GM04503 (cell line): ENCODE measurements around the gene OR4K15.
"Not testable (repeated sequence)": the region's sequence is repeated elsewhere in the genome, so short reads cannot be mapped to it uniquely, and the experiment has no call there.

ENCODE experiments used
- DNase-seq: peaks from one replicate; pipeline ENCODE4 v3.0.0-alpha.2; 2012; ENCODE audit warnings: low read depth

OR4K15 gene, protein sequence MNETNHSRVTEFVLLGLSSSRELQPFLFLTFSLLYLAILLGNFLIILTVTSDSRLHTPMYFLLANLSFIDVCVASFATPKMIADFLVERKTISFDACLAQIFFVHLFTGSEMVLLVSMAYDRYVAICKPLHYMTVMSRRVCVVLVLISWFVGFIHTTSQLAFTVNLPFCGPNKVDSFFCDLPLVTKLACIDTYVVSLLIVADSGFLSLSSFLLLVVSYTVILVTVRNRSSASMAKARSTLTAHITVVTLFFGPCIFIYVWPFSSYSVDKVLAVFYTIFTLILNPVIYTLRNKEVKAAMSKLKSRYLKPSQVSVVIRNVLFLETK

GRCh38 chr14:19975291-19975690 lies at the start of gene OR4K15:
TSS of gene OR4K15 (plus strand) at chr14:19975591. CDS start at chr14:19975591, 0 bp downstream.
- DNase-seq = no peak

- DNase-seq = no peak
These were observed 44.8 kb upstream of the OR4K15 start, which contains the start of gene OR4K1 for GRCh38 chr14:19930617-19931016. TSS of gene OR4K1 (plus strand) at chr14:19930917. CDS start at chr14:19935667, 4,750 bp downstream.

DNA sequence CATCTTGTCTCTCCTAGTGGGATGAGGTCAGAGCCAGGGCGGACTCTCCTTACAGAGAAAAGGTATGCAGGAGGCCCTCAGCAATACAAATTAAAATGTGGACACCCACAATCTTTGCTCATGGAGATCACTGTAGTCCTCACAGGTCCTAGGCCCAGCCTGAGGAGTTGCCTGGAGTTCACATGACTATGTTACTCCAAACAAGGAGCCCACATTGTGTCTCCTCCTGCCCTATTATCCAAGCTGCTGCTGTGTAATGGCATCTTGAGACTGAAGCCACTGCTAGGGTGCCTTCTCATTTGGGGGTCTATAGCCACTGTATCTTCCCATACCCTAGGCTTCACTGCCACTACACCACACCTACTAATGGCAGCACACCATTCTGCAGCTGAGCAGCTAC lies 33.7 kb upstream of the OR4K15 start:
- DNase-seq = no peak

GRCh38 chr14:19947413-19948090 lies 27.8 kb upstream of the OR4K15 start:
- DNase-seq = no peak

- no peak for DNase-seq
These were observed 26.2 kb upstream of the OR4K15 start for GRCh38 chr14:19949218-19949617.

- DNase-seq = not testable (repeated sequence)
These were observed 5.7 kb upstream of the OR4K15 start for GRCh38 chr14:19969735-19970134.

- DNase-seq = no peak
These were observed 547 bp upstream of the OR4K15 start for GRCh38 chr14:19974844-19975243.

DNA sequence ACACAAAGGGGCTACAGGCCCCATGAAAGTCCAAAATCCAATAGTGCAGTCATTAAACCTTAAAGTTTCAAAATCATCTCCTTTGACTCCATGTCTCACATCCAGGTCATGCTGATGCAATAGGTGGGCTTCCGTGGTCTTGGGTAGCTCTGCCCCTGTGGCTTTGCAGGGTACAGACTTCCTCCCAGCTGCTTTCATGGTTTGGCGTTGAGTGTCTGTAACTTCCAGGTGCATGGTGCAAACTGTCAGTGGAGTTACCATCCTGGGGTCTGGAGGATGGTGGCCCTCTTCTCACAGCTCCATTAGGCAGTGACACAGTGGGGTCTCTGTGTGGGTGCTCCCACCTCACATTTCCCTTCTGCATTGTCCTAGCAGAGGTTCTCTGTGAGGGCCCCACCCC lies 18.0 kb downstream of the OR4K15 start:
- DNase-seq = no peak

DNA sequence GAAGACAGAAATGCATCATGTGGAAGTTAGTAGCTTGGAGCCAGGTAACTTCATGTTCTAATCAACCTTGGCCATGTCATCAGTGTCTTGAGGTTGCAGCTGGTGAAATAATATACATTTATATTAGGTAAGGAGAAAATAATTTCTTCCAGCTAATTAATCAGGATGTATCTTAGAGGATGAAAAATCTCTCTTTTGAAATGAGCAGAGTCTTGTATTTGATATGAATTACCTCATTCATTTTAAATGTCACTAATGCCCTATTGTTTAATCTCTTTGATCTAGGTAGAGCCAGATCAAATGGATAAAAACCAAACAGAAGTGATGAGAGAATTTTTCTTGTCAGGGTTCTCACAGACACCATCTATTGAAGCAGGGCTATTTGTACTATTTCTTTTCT lies 26.5 kb downstream of the OR4K15 start, which contains the start of gene OR4Q2:
Gene OR4Q2 (plus strand): TSS at position 301 of the 400 bp plus-strand sequence.
- DNase-seq = no peak

DNA sequence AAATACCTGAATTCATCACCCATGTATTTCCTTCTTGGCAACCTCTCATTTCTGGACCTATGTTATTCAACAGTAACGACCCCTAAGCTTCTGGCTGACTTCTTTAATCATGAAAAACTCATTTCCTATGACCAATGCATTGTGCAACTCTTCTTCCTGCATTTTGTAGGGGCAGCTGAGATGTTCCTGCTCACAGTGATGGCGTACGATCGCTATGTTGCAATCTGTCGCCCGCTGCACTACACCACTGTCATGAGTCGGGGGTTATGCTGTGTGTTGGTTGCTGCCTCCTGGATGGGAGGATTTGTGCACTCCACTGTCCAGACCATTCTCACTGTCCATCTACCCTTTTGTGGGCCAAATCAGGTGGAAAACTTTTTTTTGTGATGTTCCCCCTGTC lies 26.9 kb downstream of the OR4K15 start:
- DNase-seq = no peak

DNA sequence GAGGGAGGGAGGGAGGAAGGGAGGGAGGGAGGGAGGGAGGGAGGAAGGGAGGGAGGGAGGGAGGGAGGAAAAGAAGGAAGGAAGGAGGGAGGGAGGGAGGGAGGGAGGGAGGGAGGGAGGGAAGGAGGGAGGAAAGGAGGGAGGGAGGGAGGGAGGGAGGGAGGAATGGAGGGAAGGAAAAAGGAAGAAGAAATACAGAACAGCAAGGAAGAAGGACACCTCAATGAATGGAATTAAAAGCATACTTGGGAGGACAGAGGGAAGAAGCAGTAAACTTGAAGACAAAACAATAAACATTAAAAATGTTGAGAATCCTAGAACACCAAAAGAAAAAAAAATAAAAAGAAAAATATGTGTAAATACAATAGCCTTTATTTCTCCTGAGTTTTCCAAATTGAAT lies 32.8 kb downstream of the OR4K15 start:
- no peak for DNase-seq

DNA sequence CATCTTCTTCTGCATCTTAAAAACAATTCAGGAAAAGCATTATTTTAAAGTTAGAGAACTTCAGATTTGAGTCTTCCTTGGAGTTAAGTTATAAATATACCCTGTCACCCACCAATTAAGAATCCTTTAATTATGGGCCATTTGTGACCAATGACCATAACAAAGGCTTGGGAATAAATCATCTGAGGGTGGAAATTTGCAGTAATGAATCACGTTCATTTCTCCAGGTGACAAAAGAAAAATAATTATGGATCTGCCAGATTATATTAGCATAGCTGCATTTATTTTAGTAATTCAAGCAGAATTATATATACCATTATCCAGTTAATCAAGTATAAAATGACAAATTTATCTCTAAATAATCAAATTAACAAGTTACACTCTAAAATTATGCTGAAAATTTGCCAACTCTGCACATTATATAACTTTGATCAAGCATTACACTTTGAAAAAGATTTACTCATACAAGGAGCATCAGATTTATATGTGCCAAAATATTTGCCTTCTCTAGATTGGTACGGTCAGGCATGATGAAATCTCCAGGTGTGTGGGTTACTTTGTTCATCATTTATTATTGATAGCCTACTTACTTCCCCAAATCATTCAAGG lies 44.0 kb downstream of the OR4K15 start, which contains the start of gene OR4K14:
Gene OR4K14 (minus strand): TSS at position 51 of the 609 bp plus-strand sequence. CDS start 4,114 bp downstream, outside the sequence.
- DNase-seq = no peak
